ENCODE results near the gene SLC6A11. TPM values are rescaled to one million over a fixed set of nuclear protein-coding genes. Genes with fewer than 3 reads are reported as not detected.

SLC6A11 gene
- total and polyA plus RNA-seq, 12 donors = 0.05 TPM; not detected in 11

DNA sequence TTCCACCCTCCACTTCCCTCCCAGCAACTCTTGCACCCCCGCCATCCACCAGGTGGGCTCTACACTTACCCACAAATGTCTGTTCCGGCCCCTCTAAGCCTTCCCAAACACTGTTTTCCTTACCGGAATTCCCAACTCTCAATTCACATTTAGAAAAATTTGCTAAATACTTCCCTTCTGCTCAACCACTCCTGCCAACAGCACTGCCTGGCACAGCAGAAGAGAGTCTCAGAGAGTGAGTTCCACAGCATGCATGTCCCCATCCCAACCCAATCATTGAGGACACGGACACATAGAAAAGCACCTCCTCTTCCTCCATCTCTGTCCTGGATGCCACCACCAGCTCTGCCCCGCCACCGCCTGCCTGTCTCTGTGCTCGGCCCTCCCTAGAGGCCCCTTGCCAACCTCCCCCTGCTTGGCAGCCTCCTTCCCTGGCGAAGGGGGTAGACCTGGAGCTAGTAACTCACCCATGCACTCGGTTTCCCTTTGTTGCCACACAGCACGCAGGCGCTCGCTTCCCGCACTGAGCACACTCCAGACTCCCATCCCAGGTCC is 110.3 kb downstream of the SLC6A11 start:
- TF ChIP-seq, protein P1, sequence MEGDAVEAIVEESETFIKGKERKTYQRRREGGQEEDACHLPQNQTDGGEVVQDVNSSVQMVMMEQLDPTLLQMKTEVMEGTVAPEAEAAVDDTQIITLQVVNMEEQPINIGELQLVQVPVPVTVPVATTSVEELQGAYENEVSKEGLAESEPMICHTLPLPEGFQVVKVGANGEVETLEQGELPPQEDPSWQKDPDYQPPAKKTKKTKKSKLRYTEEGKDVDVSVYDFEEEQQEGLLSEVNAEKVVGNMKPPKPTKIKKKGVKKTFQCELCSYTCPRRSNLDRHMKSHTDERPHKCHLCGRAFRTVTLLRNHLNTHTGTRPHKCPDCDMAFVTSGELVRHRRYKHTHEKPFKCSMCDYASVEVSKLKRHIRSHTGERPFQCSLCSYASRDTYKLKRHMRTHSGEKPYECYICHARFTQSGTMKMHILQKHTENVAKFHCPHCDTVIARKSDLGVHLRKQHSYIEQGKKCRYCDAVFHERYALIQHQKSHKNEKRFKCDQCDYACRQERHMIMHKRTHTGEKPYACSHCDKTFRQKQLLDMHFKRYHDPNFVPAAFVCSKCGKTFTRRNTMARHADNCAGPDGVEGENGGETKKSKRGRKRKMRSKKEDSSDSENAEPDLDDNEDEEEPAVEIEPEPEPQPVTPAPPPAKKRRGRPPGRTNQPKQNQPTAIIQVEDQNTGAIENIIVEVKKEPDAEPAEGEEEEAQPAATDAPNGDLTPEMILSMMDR (IDR thresholded peaks at IDR 0.05) = no peak
- intact Hi-C loops (cut with DNase I) = no loop called here
- Histone ChIP-seq H3K36me3 (no peaks in the 10 kb centered on the region), H3K27me3 (peaks cover 0 to 17% (median 4%) of the 10 kb centered on the region in 7 donors), H3K4me3 (no peak overlapping the region), H3K9me3 (peaks cover 0 to 33% (median 3%) of the 10 kb centered on the region in 11 donors), H3K4me1 (no peaks in the 10 kb centered on the region), H3K27ac (no peak overlapping the region)
- WGBS, 2 donors = 85 to 87% methylated on average over 13 of the region's 13 CpGs
- DNase-seq (no peak), ATAC-seq (peak in 4 of 8 donors; percentile 8 to 33 (median 22))

DNA sequence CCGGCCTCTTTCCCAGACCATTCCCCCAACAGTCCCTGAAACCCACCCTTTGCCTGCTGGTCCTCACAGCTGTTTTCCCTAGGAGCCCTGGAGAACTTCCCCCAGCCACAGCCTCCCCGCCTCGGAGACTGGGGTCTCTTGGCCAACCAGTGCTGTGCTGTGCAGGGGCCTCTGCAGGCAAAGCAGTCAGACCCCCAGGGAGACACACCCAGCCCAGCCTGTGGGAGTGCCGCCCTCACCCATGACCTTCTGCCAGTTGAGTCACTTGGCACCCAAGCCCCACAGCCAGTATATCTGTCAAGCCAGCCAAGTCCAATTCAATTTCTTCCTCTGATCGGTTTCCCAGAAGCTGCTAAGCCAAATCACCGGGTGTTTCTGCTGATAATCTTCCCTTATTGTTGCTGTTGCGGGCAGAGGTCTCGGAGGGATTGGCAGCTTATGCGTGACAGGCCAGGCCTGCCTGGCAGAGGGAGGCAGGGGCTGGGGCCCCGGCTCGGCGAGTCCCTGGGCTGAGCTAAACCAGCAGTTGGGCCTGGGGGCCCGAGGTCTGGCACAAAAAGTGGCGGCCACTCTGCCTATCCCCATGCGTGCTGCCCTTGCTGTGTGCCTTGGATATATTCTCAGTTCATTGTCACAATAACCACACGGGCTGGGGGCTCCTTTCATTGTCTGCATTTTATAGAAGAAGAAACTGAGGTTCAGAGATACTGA is 110.9 kb downstream of the SLC6A11 start:
- Histone ChIP-seq H3K9me3 (peaks cover 0 to 27% (median 0%) of the 10 kb centered on the region in 11 donors), H3K4me1 (no peaks in the 10 kb centered on the region), H3K36me3 (no peaks in the 10 kb centered on the region), H3K27ac (no peak overlapping the region), H3K27me3 (peaks cover 0 to 13% (median 8%) of the 10 kb centered on the region in 7 donors), H3K4me3 (no peak overlapping the region)
- DNase-seq (no peak), ATAC-seq (peak in 6 of 8 donors; percentile 18 to 74 (median 48))
- intact Hi-C loops (cut with DNase I) = no loop called here
- TF ChIP-seq, protein P1 (IDR thresholded peaks at IDR 0.05) = no peak
- WGBS, 2 donors = 61 to 73% methylated on average over 16 of the region's 16 CpGs

DNA sequence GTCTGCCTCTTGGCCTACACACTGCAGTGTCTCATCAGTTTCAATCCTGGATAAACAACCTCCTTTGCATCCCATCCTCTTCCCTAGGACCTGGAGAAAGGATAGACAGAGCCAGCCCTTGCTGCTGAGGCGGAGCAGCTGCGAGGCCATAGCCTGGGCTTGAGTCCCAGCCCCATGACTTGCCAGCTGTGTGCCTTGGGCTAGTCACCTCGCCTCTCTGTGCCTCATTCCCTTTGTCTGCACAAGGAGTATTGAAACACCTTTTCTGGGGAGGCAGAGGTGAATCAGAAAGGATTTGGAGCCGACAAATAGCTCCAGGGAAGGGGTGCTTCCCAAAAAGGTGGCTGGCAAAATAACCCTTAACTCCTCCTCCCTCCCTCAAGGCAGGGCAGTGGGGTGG is 111.5 kb downstream of the SLC6A11 start:
- no peaks in the 10 kb centered on the region for H3K4me1 ChIP-seq
- peaks cover 0 to 16% (median 5%) of the 10 kb centered on the region in 7 donors for H3K27me3 ChIP-seq
- peaks cover 0 to 22% (median 0%) of the 10 kb centered on the region in 11 donors for H3K9me3 ChIP-seq
- WGBS, 2 donors = 61 to 73% methylated on average over 4 of the region's 4 CpGs
- ATAC-seq = peak in 3 of 8 donors; percentile 31 to 72 (median 52)
- no peaks in the 10 kb centered on the region for H3K36me3 ChIP-seq
- TF ChIP-seq, protein P1 (IDR thresholded peaks at IDR 0.05) = no peak
- H3K27ac ChIP-seq = no peak overlapping the region
- DNase-seq = no peak
- H3K4me3 ChIP-seq = no peak overlapping the region
- intact Hi-C loops (cut with DNase I) = no loop called here

DNA sequence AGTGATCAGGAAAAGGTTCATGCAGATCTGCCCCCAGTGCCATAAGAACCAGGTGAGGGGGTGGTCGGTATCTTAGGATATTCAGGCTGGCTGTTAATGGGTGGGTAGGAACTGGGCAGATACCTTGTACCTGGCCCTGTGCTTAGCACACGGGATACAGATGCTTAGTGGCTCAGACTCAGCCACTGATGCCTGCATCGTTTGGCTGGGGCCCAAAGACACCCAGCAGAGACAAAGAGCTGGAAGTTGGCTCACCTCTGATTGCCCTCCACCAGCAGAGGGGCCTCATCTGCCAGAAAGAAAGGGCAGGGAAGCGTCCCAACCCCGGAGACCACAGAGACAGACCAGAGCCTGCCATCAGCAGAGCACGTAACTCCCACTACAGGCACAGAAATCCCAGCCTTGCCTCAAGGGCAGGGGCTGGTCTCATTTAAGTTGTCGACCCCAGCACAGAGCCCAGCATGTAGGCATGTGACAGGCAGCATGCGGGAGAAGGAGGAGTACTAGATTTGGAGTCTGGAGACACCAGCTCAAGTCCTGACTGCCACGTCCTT is 112.5 kb downstream of the SLC6A11 start:
- intact Hi-C loops (cut with DNase I) = no loop called here
- H3K9me3 ChIP-seq = peaks cover 0 to 14% (median 0%) of the 10 kb centered on the region in 11 donors
- H3K27me3 ChIP-seq = peaks cover 0 to 17% (median 0%) of the 10 kb centered on the region in 7 donors
- peaks cover 0 to under 1% (median 0%) of the 10 kb centered on the region in 9 donors for H3K4me1 ChIP-seq
- ATAC-seq = no peak
- H3K27ac ChIP-seq = no peak overlapping the region
- no peaks in the 10 kb centered on the region for H3K36me3 ChIP-seq
- no peak for DNase-seq
- 46 to 48% methylated on average over 9 of the region's 9 CpGs for WGBS, 2 donors
- TF ChIP-seq, protein P1 (IDR thresholded peaks at IDR 0.05) = no peak
- H3K4me3 ChIP-seq = no peak overlapping the region
